Liver (tissue), 9 donors: ENCODE data around the gene SPHK2. TPM values are rescaled to one million over a fixed set of nuclear protein-coding genes. Genes with fewer than 3 reads are reported as not detected.
"Not testable (repeated sequence)": the region's sequence is repeated elsewhere in the genome, so short reads cannot be mapped to it uniquely, and the experiment has no call there.

Experiments used
- DNase-seq: peaks from one replicate; pipeline ENCODE4 v3.0.0-alpha.2; 2017; ENCODE audit warnings: low spot score
- H3K27ac ChIP-seq, 2 donors: one replicate each; pipeline ENCODE4 v1.7.0; 2013; ENCODE audit warnings: inconsistent platforms in 2 of 2, low read length in 2 of 2, control low read depth in 1 of 2, low read depth in 1 of 2, mild to moderate bottlenecking in 1 of 2
- H3K27me3 ChIP-seq, 4 donors: one replicate each; pipeline versions ENCODE4 v1.6.1 to v1.7.0; 2013; ENCODE audit warnings: low read length in 3 of 4, inconsistent platforms in 1 of 4, mild to moderate bottlenecking in 1 of 4, moderate library complexity in 1 of 4; ENCODE audit not compliant: control insufficient read depth in 4 of 4, insufficient read depth in 4 of 4
- H3K36me3 ChIP-seq, 4 donors: one replicate each; pipeline versions ENCODE4 v1.6.1 to v1.7.0; 2013; ENCODE audit warnings: low read length in 3 of 4, mild to moderate bottlenecking in 3 of 4, low read depth in 1 of 4, moderate library complexity in 1 of 4; ENCODE audit not compliant: control insufficient read depth in 4 of 4, insufficient read depth in 3 of 4
- H3K4me1 ChIP-seq, 4 donors: one replicate each; pipeline versions ENCODE4 v1.6.1 to v1.7.0; 2013; ENCODE audit warnings: low read length in 3 of 4, mild to moderate bottlenecking in 3 of 4, moderate library complexity in 1 of 4; ENCODE audit not compliant: control insufficient read depth in 4 of 4, insufficient read depth in 4 of 4
- H3K4me3 ChIP-seq, 3 donors: one replicate each; pipeline versions ENCODE4 v1.6.1 to v1.7.0; 2013; ENCODE audit warnings: low read length in 3 of 3, control low read depth in 1 of 3, low read depth in 1 of 3, mild to moderate bottlenecking in 1 of 3
- H3K9ac ChIP-seq, 2 donors: one replicate each; pipeline ENCODE4 v1.7.0; 2013; ENCODE audit warnings: low read length in 2 of 2, mild to moderate bottlenecking in 2 of 2, moderate library complexity in 2 of 2, control low read depth in 1 of 2, low read depth in 1 of 2
- H3K9me3 ChIP-seq, 4 donors: one replicate each; pipeline versions ENCODE4 v1.6.1 to v1.7.0; 2013; ENCODE audit warnings: low read length in 3 of 4; ENCODE audit not compliant: control insufficient read depth in 4 of 4
- EGR1 ChIP-seq, 2 donors: IDR thresholded peaks; 2 replicates each; pipeline ENCODE4 v1.6.1; 2016 to 2018; ENCODE audit warnings: antibody characterized with exemption in 2 of 2, low read depth in 2 of 2
- FOXA1 ChIP-seq: IDR thresholded peaks from 2 replicates; pipeline ENCODE4 v1.6.1; 2016; ENCODE audit warnings: antibody characterized with exemption
- FOXA2 ChIP-seq: IDR thresholded peaks from 2 replicates; pipeline ENCODE4 v1.6.1; 2016; ENCODE audit warnings: antibody characterized with exemption
- HNF4G ChIP-seq: IDR thresholded peaks from 2 replicates; pipeline ENCODE4 v1.6.1; 2016; ENCODE audit warnings: antibody characterized with exemption
- NR2F2 ChIP-seq: IDR thresholded peaks from 2 replicates; pipeline ENCODE4 v1.6.1; 2016; ENCODE audit warnings: antibody characterized with exemption
- RAD21 ChIP-seq, 2 donors: IDR thresholded peaks; 2 replicates each; pipeline ENCODE4 v1.6.1; 2016; ENCODE audit warnings: antibody characterized with exemption in 2 of 2, mild to moderate bottlenecking in 2 of 2
- REST ChIP-seq: IDR thresholded peaks from 2 replicates; pipeline ENCODE4 v1.6.1; 2016; ENCODE audit warnings: antibody characterized with exemption, mild to moderate bottlenecking
- RXRA ChIP-seq, 2 donors: IDR thresholded peaks; 2 replicates each; pipeline ENCODE4 v1.6.1; 2017 to 2018; ENCODE audit warnings: antibody characterized with exemption in 2 of 2, mild to moderate bottlenecking in 1 of 2
- SP1 ChIP-seq: IDR thresholded peaks from 2 replicates; pipeline ENCODE4 v1.6.1; 2018; ENCODE audit warnings: antibody characterized with exemption, mild to moderate bottlenecking
- TAF1 ChIP-seq: conservative IDR thresholded peaks from 2 replicates; pipeline ENCODE4 v1.6.1; 2016; ENCODE audit warnings: antibody characterized with exemption, mild to moderate bottlenecking
- WGBS: extraction: QIAGEN DNeasy Blood & Tissue Kit; methylation state at CpG from one replicate; pipeline ENCODE4 v1.1.7; 2013; 5-methylcytosine and 5-hydroxymethylcytosine counted together
- polyA plus RNA-seq, 2 donors: library from polyadenylated mRNA; stranded (reverse) in 1 of 2; unstranded in 1 of 2; fragments of 200-250 nt in 1 of 2; fragments of >200 nt in 1 of 2; fragmentation: Nextera tagmentation in 1 of 2; extraction: Ambion mirVana in 1 of 2; gene quantifications; one replicate each; pipeline versions ENCODE4 v1.2.1 to v1.2.3, GENCODE V29; 2013 to 2015
- total RNA-seq, 2 donors: library from RNA; depleted of rRNA; stranded (reverse); fragments of >200 nt; gene quantifications; one replicate each; pipeline ENCODE4 v1.2.3, GENCODE V29; 2014
- TF ChIP-seq, protein P1 (sequence below): IDR thresholded peaks from 2 replicates; pipeline ENCODE4 v1.6.1; 2016; ENCODE audit warnings: antibody characterized with exemption
- TF ChIP-seq, protein P2 (sequence below): IDR thresholded peaks from 2 replicates; pipeline ENCODE4 v1.6.1; 2016; ENCODE audit warnings: antibody characterized with exemption
- TF ChIP-seq, protein P3 (sequence below): fragments of 150-350 bp; IDR thresholded peaks from 2 replicates; pipeline ENCODE4 v1.5.1; 2017; ENCODE audit warnings: improper control_type of control experiment, low read depth, low read length; ENCODE audit not compliant: missing input control
- donor health status: healthy.
- donor health status: healthy.
- donor health status: healthy.
- donor health status: healthy.
- donor health status: healthy.

SPHK2 gene
- total and polyA plus RNA-seq, 4 donors, result 9.6 to 17.3 (median 12.3) TPM

GRCh38 chr19:48678201-48678600 lies 58.9 kb downstream of the SPHK2 start:
- Histone ChIP-seq H3K9ac (no peak overlapping the region), H3K36me3 (no peaks in the 10 kb centered on the region), H3K4me1 (peaks cover 0 to 3% (median 0%) of the 10 kb centered on the region in 4 donors), H3K4me3 (no peak overlapping the region), H3K27me3 (no peaks in the 10 kb centered on the region), H3K9me3 (no peaks in the 10 kb centered on the region), H3K27ac (no peak overlapping the region)
- no peak for TF ChIP-seq FOXA2
- TF ChIP-seq, protein P1, sequence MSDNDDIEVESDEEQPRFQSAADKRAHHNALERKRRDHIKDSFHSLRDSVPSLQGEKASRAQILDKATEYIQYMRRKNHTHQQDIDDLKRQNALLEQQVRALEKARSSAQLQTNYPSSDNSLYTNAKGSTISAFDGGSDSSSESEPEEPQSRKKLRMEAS, result no peak
- TF ChIP-seq SP1, result no peak
- TF ChIP-seq, protein P2, sequence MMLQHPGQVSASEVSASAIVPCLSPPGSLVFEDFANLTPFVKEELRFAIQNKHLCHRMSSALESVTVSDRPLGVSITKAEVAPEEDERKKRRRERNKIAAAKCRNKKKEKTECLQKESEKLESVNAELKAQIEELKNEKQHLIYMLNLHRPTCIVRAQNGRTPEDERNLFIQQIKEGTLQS, result no peak
- no peak for TF ChIP-seq EGR1 (IDR thresholded peaks at IDR 0.05; ENCODE audit: low read depth in 2 of 2)
- no peak for TF ChIP-seq REST
- no peak for TF ChIP-seq NR2F2
- TF ChIP-seq FOXA1, result no peak
- no peak for TF ChIP-seq RAD21 (IDR thresholded peaks at IDR 0.05)
- TF ChIP-seq, protein P3, sequence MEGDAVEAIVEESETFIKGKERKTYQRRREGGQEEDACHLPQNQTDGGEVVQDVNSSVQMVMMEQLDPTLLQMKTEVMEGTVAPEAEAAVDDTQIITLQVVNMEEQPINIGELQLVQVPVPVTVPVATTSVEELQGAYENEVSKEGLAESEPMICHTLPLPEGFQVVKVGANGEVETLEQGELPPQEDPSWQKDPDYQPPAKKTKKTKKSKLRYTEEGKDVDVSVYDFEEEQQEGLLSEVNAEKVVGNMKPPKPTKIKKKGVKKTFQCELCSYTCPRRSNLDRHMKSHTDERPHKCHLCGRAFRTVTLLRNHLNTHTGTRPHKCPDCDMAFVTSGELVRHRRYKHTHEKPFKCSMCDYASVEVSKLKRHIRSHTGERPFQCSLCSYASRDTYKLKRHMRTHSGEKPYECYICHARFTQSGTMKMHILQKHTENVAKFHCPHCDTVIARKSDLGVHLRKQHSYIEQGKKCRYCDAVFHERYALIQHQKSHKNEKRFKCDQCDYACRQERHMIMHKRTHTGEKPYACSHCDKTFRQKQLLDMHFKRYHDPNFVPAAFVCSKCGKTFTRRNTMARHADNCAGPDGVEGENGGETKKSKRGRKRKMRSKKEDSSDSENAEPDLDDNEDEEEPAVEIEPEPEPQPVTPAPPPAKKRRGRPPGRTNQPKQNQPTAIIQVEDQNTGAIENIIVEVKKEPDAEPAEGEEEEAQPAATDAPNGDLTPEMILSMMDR, result no peak
- TF ChIP-seq HNF4G, result no peak
- no peak for TF ChIP-seq RXRA (IDR thresholded peaks at IDR 0.05)
- TF ChIP-seq TAF1, result no peak
- no peak for DNase-seq
- WGBS, result 82% methylated on average over 4 of the region's 4 CpGs

- not testable (repeated sequence) for H3K36me3 ChIP-seq, H3K27me3 ChIP-seq, H3K9me3 ChIP-seq, DNase-seq, H3K4me3 ChIP-seq, H3K9ac ChIP-seq, H3K27ac ChIP-seq
- WGBS, result 97% methylated on average over 18 of the region's 19 CpGs
- peaks cover 4 to 11% (median 8%) of the 10 kb centered on the region in 4 donors for H3K4me1 ChIP-seq
These were observed 60.7 kb downstream of the SPHK2 start for GRCh38 chr19:48680006-48680405.

Other genes starting within 250 kb of the SPHK2 start
- 10 to 100 TPM; 32.3 to 34.9 TPM for gene KDELR1, start 228.0 kb upstream of the SPHK2 start, total RNA-seq
- 10 to 100 TPM; 59.1 to 94.9 TPM for gene KDELR1, start 228.0 kb upstream of the SPHK2 start, polyA plus RNA-seq
- gene GRIN2D, start 225.8 kb upstream of the SPHK2 start, total RNA-seq, result under 1 TPM; 0.17 to 0.33 TPM
- under 1 TPM in 1 of 2 donors, not detected in 1; 0.13 TPM for gene GRIN2D, start 225.8 kb upstream of the SPHK2 start, polyA plus RNA-seq
- gene GRWD1, start 173.5 kb upstream of the SPHK2 start, total RNA-seq, result 10 to 100 TPM in 1 of 2 donors, 1 to 10 TPM in 1; 7.1 to 31.7 TPM
- gene GRWD1, start 173.5 kb upstream of the SPHK2 start, polyA plus RNA-seq, result 10 to 100 TPM; 11.1 to 19.5 TPM
- under 1 TPM; 0.23 to 0.92 TPM for gene KCNJ14, start 163.9 kb upstream of the SPHK2 start, total RNA-seq
- under 1 TPM; 0.06 to 0.12 TPM for gene KCNJ14, start 163.9 kb upstream of the SPHK2 start, polyA plus RNA-seq
- 10 to 100 TPM; 13.1 to 16.9 TPM for gene CYTH2, start 150.1 kb upstream of the SPHK2 start, total RNA-seq
- gene CYTH2, start 150.1 kb upstream of the SPHK2 start, polyA plus RNA-seq, result 10 to 100 TPM; 13.0 to 13.2 TPM
- gene LMTK3, start 107.7 kb upstream of the SPHK2 start, total RNA-seq, result under 1 TPM in 1 of 2 donors, not detected in 1; 0.08 TPM
- gene LMTK3, start 107.7 kb upstream of the SPHK2 start, polyA plus RNA-seq, result under 1 TPM in 1 of 2 donors, not detected in 1; 0.08 TPM
- gene SULT2B1, start 67.3 kb upstream of the SPHK2 start, total RNA-seq, result not detected
- gene SULT2B1, start 67.3 kb upstream of the SPHK2 start, polyA plus RNA-seq, result under 1 TPM; 0.14 to 0.24 TPM
- gene SPACA4, start 12.8 kb upstream of the SPHK2 start, total RNA-seq, result not detected
- gene SPACA4, start 12.8 kb upstream of the SPHK2 start, polyA plus RNA-seq, result not detected
- gene FAM83E, start 4.4 kb upstream of the SPHK2 start, total RNA-seq, result under 1 TPM; 0.33 to 0.42 TPM
- under 1 TPM in 1 of 2 donors, not detected in 1; 0.20 TPM for gene FAM83E, start 4.4 kb upstream of the SPHK2 start, polyA plus RNA-seq
- gene RPL18, start 328 bp upstream of the SPHK2 start, total RNA-seq, result 100 to 1,000 TPM; 502 to 830 TPM
- 100 to 1,000 TPM; 276 to 670 TPM for gene RPL18, start 328 bp upstream of the SPHK2 start, polyA plus RNA-seq
- gene DBP, start 17.9 kb downstream of the SPHK2 start, total RNA-seq, result 1 to 10 TPM; 2.3 to 4.5 TPM
- gene DBP, start 17.9 kb downstream of the SPHK2 start, polyA plus RNA-seq, result 1 to 10 TPM; 1.2 to 1.3 TPM
- gene CA11, start 26.7 kb downstream of the SPHK2 start, total RNA-seq, result under 1 TPM; 0.09 to 0.33 TPM
- gene CA11, start 26.7 kb downstream of the SPHK2 start, polyA plus RNA-seq, result 1 to 10 TPM in 1 of 2 donors, under 1 TPM in 1; 0.35 to 1.1 TPM
- gene NTN5, start 53.5 kb downstream of the SPHK2 start, total RNA-seq, result under 1 TPM in 1 of 2 donors, not detected in 1; 0.08 TPM
- gene NTN5, start 53.5 kb downstream of the SPHK2 start, polyA plus RNA-seq, result under 1 TPM in 1 of 2 donors, not detected in 1; 0.09 TPM
- gene FUT2, start 76.5 kb downstream of the SPHK2 start, total RNA-seq, result under 1 TPM in 1 of 2 donors, not detected in 1; 0.05 TPM
- gene FUT2, start 76.5 kb downstream of the SPHK2 start, polyA plus RNA-seq, result under 1 TPM; 0.02 to 0.38 TPM
- gene MAMSTR, start 100.2 kb downstream of the SPHK2 start, total RNA-seq, result under 1 TPM; 0.08 to 0.09 TPM
- under 1 TPM; 0.07 to 0.31 TPM for gene MAMSTR, start 100.2 kb downstream of the SPHK2 start, polyA plus RNA-seq
- 1 to 10 TPM; 4.8 to 5.4 TPM for gene RASIP1, start 121.1 kb downstream of the SPHK2 start, total RNA-seq
- 1 to 10 TPM; 1.8 to 4.3 TPM for gene RASIP1, start 121.1 kb downstream of the SPHK2 start, polyA plus RNA-seq
- under 1 TPM; 0.33 to 0.47 TPM for gene IZUMO1, start 127.4 kb downstream of the SPHK2 start, total RNA-seq
- gene IZUMO1, start 127.4 kb downstream of the SPHK2 start, polyA plus RNA-seq, result not detected
- gene FUT1, start 133.1 kb downstream of the SPHK2 start, total RNA-seq, result 1 to 10 TPM; 1.3 to 6.8 TPM
- gene FUT1, start 133.1 kb downstream of the SPHK2 start, polyA plus RNA-seq, result under 1 TPM; 0.48 to 0.72 TPM
- gene FGF21, start 136.0 kb downstream of the SPHK2 start, total RNA-seq, result 1 to 10 TPM in 1 of 2 donors, not detected in 1; 5.5 TPM
- 10 to 100 TPM in 1 of 2 donors, 1 to 10 TPM in 1; 6.5 to 18.5 TPM for gene FGF21, start 136.0 kb downstream of the SPHK2 start, polyA plus RNA-seq
- gene BCAT2, start 191.5 kb downstream of the SPHK2 start, total RNA-seq, result 1 to 10 TPM; 8.9 to 9.2 TPM
- gene BCAT2, start 191.5 kb downstream of the SPHK2 start, polyA plus RNA-seq, result 10 to 100 TPM in 1 of 2 donors, 1 to 10 TPM in 1; 7.8 to 35.8 TPM
- 10 to 100 TPM in 1 of 2 donors, 1 to 10 TPM in 1; 3.7 to 11.2 TPM for gene HSD17B14, start 217.0 kb downstream of the SPHK2 start, total RNA-seq
- gene HSD17B14, start 217.0 kb downstream of the SPHK2 start, polyA plus RNA-seq, result 10 to 100 TPM in 1 of 2 donors, 1 to 10 TPM in 1; 4.9 to 12.6 TPM
- 1 to 10 TPM; 4.4 to 7.3 TPM for gene PLEKHA4, start 249.1 kb downstream of the SPHK2 start, total RNA-seq
- 10 to 100 TPM in 1 of 2 donors, 1 to 10 TPM in 1; 5.3 to 17.2 TPM for gene PLEKHA4, start 249.1 kb downstream of the SPHK2 start, polyA plus RNA-seq